NCI-H2171 (cell line): Measurements from ENCODE around the gene LDLRAD4.

ENCODE experiments used
- DNase-seq: peaks from one replicate; lab custom pipeline; 2025; lab: John Stamatoyannopoulos, UW

Gene LDLRAD4

GRCh38 chr18:13265911-13266217 lies 47.3 kb downstream of the LDLRAD4 start:
- DNase-seq = no peak

GRCh38 chr18:13266218-13267100 lies 47.9 kb downstream of the LDLRAD4 start:
- no peak for DNase-seq

- DNase-seq = no peak
These were observed 48.9 kb downstream of the LDLRAD4 start for GRCh38 chr18:13267431-13267873.

- no peak for DNase-seq
These were observed 49.8 kb downstream of the LDLRAD4 start for GRCh38 chr18:13268158-13269012.

GRCh38 chr18:13269013-13269280 lies 50.4 kb downstream of the LDLRAD4 start:
- DNase-seq = no peak

GRCh38 chr18:13269521-13270011 lies 51.0 kb downstream of the LDLRAD4 start:
- DNase-seq = no peak

- no peak for DNase-seq
These were observed 51.8 kb downstream of the LDLRAD4 start for GRCh38 chr18:13270279-13270855.

- DNase-seq = no peak
These were observed 52.8 kb downstream of the LDLRAD4 start for GRCh38 chr18:13271302-13271911.

- DNase-seq = no peak
These were observed 53.9 kb downstream of the LDLRAD4 start for GRCh38 chr18:13272416-13272815.

GRCh38 chr18:13273800-13274199 lies 55.2 kb downstream of the LDLRAD4 start:
- no peak for DNase-seq

- DNase-seq = no peak
These were observed 56.5 kb downstream of the LDLRAD4 start for GRCh38 chr18:13275075-13275474.

GRCh38 chr18:13276530-13277520 lies 58.3 kb downstream of the LDLRAD4 start:
- DNase-seq = no peak

- no peak for DNase-seq
These were observed 59.6 kb downstream of the LDLRAD4 start for GRCh38 chr18:13278062-13278630.

GRCh38 chr18:13279181-13280069 lies 60.9 kb downstream of the LDLRAD4 start:
- DNase-seq = no peak

GRCh38 chr18:13280070-13280795 lies 61.7 kb downstream of the LDLRAD4 start:
- peak; percentile 35 for DNase-seq

GRCh38 chr18:13281406-13281805 lies 62.8 kb downstream of the LDLRAD4 start:
- no peak for DNase-seq

GRCh38 chr18:13283746-13284145 lies 65.2 kb downstream of the LDLRAD4 start:
- no peak for DNase-seq

- peak; percentile 60 for DNase-seq
These were observed 65.9 kb downstream of the LDLRAD4 start for GRCh38 chr18:13284330-13285027.
